GM12878 (cell line): ENCODE results near the gene KIF22. TPM values are rescaled to one million over a fixed set of nuclear protein-coding genes. Genes with fewer than 3 reads are reported as not detected.
"Not testable (repeated sequence)": the region's sequence is repeated elsewhere in the genome, so short reads cannot be mapped to it uniquely, and the experiment has no call there.

Source experiments
- ATAC-seq: fragments of 200-7000 bp; cut with Tn5 transposase; 3 replicates; pipeline ENCODE4 v1.9.1; 2020; ENCODE audit warnings: mild to moderate bottlenecking, moderate library complexity
- BruUV-seq: library from RNA; stranded (reverse); fragments of 400-500 nt; replicated peaks from 2 replicates; lab custom pipeline; 2021; lab: Mats Ljungman, UMichigan
- CTCF ChIA-PET: fragments of 300-600 bp; sonication (Branson Sonifier 250); formaldehyde crosslinking; extraction: SDS; loops from one replicate; lab custom pipeline; 2021; ENCODE audit warnings: inconsistent platforms; lab: Yijun Ruan, JAX
- POLR2A ChIA-PET: fragments of 350-600 bp; formaldehyde crosslinking; extraction: SDS; loops from one replicate; lab custom pipeline; 2021; ENCODE audit warnings: inconsistent platforms; lab: Charles Lee
- RAD21 ChIA-PET: fragments of 300-600 bp; sonication (Branson Sonifier 250); formaldehyde crosslinking; loops from one replicate; lab custom pipeline; 2023; ENCODE audit warnings: antibody characterized with exemption; ENCODE audit not compliant: unreplicated experiment; lab: Charles Lee
- SMC1A ChIA-PET: fragments of 300-600 bp; sonication (Branson Sonifier 250); formaldehyde crosslinking; loops from one replicate; lab custom pipeline; 2023; ENCODE audit not compliant: unreplicated experiment, uncharacterized antibody; lab: Charles Lee
- DNase-seq: peaks from one replicate; pipeline ENCODE4 v3.0.0-alpha.2; 2011; ENCODE audit warnings: low read depth, low spot score
- FAIRE-seq: peaks from 3 replicates; lab custom pipeline; 2011; peaks lifted over from hg19 to GRCh38; lab: Jason Lieb, UNC
- H2AFZ ChIP-seq: 2 replicates; pipeline ENCODE4 v1.6.0; 2011; ENCODE audit warnings: low read depth, low read length, control low read depth; ENCODE audit not compliant: control insufficient read depth
- H3K27ac ChIP-seq: 2 replicates; pipeline ENCODE4 v1.5.1; 2011; ENCODE audit warnings: control low read depth; ENCODE audit not compliant: control insufficient read depth, insufficient read depth
- H3K27me3 ChIP-seq, 2 experiments: replicated peaks in 1 of 2; 2 replicates each; pipeline versions ENCODE4 v1.6.0 to v1.6.1; 2011; ENCODE audit warnings: low read length in 1 of 2; ENCODE audit not compliant: control insufficient read depth in 2 of 2, insufficient read depth in 2 of 2
- H3K36me3 ChIP-seq, 2 experiments: 2 replicates each; pipeline ENCODE4 v1.5.1; 2011; ENCODE audit warnings: low read length in 1 of 2; ENCODE audit not compliant: control insufficient read depth in 2 of 2, insufficient read depth in 2 of 2
- H3K4me1 ChIP-seq: 2 replicates; pipeline ENCODE4 v1.6.1; 2011; ENCODE audit warnings: mild to moderate bottlenecking, low read length, moderate library complexity, mixed read lengths; ENCODE audit not compliant: control insufficient read depth, insufficient read depth
- H3K4me2 ChIP-seq: 2 replicates; pipeline ENCODE4 v1.6.0; 2011; ENCODE audit warnings: control low read depth; ENCODE audit not compliant: control insufficient read depth, insufficient read depth
- H3K4me3 ChIP-seq: fragments of 200-600 bp; sonication (generic); 2 replicates; pipeline ENCODE4 v1.5.1; 2016
- H3K79me2 ChIP-seq: 2 replicates; pipeline ENCODE4 v1.6.0; 2011; ENCODE audit warnings: low read length; ENCODE audit not compliant: control insufficient read depth, insufficient read depth
- H3K9ac ChIP-seq: 2 replicates; pipeline ENCODE4 v1.8.0; 2011; ENCODE audit warnings: low read length, control low read depth, mixed read lengths; ENCODE audit not compliant: control insufficient read depth, insufficient read depth
- H3K9me3 ChIP-seq: replicated peaks from 3 replicates; pipeline ENCODE4 v1.5.1; 2011; ENCODE audit warnings: mild to moderate bottlenecking, low read length; ENCODE audit not compliant: control insufficient read depth, insufficient read depth
- H4K20me1 ChIP-seq: 2 replicates; pipeline ENCODE4 v1.6.0; 2011; ENCODE audit not compliant: control insufficient read depth, insufficient read depth
- EGR1 ChIP-seq, 2 experiments: IDR thresholded peaks; 1 replicate in 1 of 2; 2 replicates in 1 of 2; pipeline ENCODE4 v1.6.1; 2011 to 2012; ENCODE audit warnings: low read depth in 2 of 2, low read length in 2 of 2, borderline replicate concordance in 1 of 2, mild to moderate bottlenecking in 1 of 2, moderate library complexity in 1 of 2
- FOS ChIP-seq: IDR thresholded peaks from 3 replicates; pipeline ENCODE4 v1.6.1; 2011; ENCODE audit warnings: borderline replicate concordance; ENCODE audit not compliant: insufficient read length; ENCODE audit errors: extremely low read depth
- NFIC ChIP-seq: IDR thresholded peaks from 2 replicates; pipeline ENCODE4 v1.6.1; 2012; ENCODE audit warnings: low read depth, mild to moderate bottlenecking, inconsistent platforms, low read length, moderate library complexity
- NFYA ChIP-seq: IDR thresholded peaks from 2 replicates; pipeline ENCODE4 v1.6.1; 2011; ENCODE audit warnings: low read depth, mild to moderate bottlenecking, low read length, improper control_type of control experiment, borderline replicate concordance
- PAX5 ChIP-seq: IDR thresholded peaks from 2 replicates; pipeline ENCODE4 v1.6.1; 2011; ENCODE audit warnings: low read depth, low read length, borderline replicate concordance
- WGBS: methylation state at CpG from one replicate; pipeline ENCODE4 v1.1.6; 2016; ENCODE audit warnings: low lambda C conversion rate; ENCODE audit not compliant: insufficient replicate concordance, insufficient coverage; ENCODE audit errors: missing lambda C conversion rate; 5-methylcytosine and 5-hydroxymethylcytosine counted together
- in situ Hi-C: fragments of 300-500 bp; cut with MboI; formaldehyde crosslinking; loops from 9 replicates; pipeline ENCODE4 v1.14.3; 2018; ENCODE audit warnings: mixed read lengths
- intact Hi-C: fragments of 100-400 bp; cut with micrococcal nuclease; formaldehyde crosslinking; loops from one replicate; pipeline ENCODE4 v1.14.2; 2022; ENCODE audit not compliant: unreplicated experiment
- polyA plus RNA-seq, 11 experiments: library from polyadenylated mRNA; depleted of rRNA in 4 of 11; unstranded in 6 of 11; stranded (reverse) in 5 of 11; fragments of >200 nt; fragmentation: Nextera tagmentation in 4 of 11; fragmentation: Illumina TruSeq in 1 of 11; extraction: Ambion mirVana in 4 of 11; extraction: Trizol in 1 of 11; gene quantifications; 1 replicate in 1 of 11; 2 replicates in 10 of 11; pipeline versions ENCODE4 v1.2.1 to v1.2.3, GENCODE V29; 2011 to 2016; ENCODE audit warnings: inconsistent platforms in 2 of 11, missing spikeins in 2 of 11, low read depth in 1 of 11
- total RNA-seq, 4 experiments: library from RNA; depleted of rRNA in 3 of 4; stranded (reverse); fragments of >200 nt in 3 of 4; fragmentation: Illumina TruSeq in 1 of 4; extraction: Trizol in 1 of 4; gene quantifications; 2 replicates each; pipeline versions ENCODE4 v1.2.1 to v1.2.3, GENCODE V29; 2013 to 2021

Gene KIF22
- total and polyA plus RNA-seq, 10 of the 15 experiments (the other 5 are each of a cell fraction or from before 2014, with no cell fraction given) = 7.6 to 158 (median 132) TPM

DNA sequence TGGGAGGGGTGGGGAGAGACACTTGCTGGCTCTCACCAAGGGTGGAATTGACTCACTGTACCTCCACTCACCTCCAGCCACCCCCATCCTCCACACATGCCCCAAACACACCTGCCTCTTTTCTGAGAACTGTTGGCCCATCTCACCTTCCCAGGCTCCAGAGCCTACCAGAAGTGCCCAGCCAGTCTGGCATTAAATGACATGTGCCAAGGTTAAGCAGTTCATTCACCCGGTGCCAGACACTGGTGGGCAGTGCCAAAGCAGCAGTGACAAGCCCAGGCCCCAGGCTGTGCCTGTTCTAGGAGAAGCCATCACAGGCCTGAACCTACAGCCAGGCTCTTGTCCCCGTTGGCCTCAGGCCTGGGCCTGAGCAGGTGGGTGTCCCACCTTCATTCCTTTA is 40.9 kb downstream of the KIF22 start (continued):
- TF ChIP-seq PAX5 = no peak
- TF ChIP-seq, all 136 proteins: peak for 0

DNA sequence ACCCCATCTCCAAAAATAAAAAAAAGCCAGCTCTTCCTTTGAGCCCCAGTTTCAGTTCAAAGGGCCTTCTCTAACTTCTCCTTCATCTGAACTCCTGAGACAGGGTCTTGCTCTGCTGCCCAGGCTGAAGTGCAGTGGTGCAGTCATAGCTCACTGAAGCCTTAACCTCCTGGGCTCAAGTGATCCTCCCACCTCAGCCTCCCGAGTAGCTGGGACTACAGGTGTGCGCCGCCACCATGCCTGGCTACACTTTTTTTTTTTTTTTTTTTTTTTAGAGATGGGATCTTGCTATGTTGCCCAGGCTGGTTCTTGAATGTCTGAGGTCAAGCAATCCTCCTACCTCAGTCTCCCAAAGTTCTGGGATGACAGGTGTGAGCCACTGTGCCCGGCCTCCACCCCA is 42.7 kb downstream of the KIF22 start:
- H3K4me2 ChIP-seq, intact Hi-C loops, RAD21 ChIA-PET, H2AFZ ChIP-seq, SMC1A ChIA-PET, H3K79me2 ChIP-seq, H4K20me1 ChIP-seq, ATAC-seq, H3K4me3 ChIP-seq, H3K27ac ChIP-seq, FAIRE-seq, H3K4me1 ChIP-seq, in situ Hi-C loops, H3K27me3 ChIP-seq, H3K9me3 ChIP-seq, BruUV-seq, H3K9ac ChIP-seq, DNase-seq: not testable (repeated sequence)
- CTCF ChIA-PET = interaction anchor here (0.6 to 1.6 kb wide), 5 partner anchors 15 to 128 kb away, joined by 3 to 7 read pairs (median 3); partner anchors contain the start of gene PAGR1
- WGBS = 85% methylated on average over 4 of the region's 4 CpGs
- H3K36me3 ChIP-seq = peaks cover 11 to 15% of the 10 kb centered on the region in 2 experiments; a peak in 3 of 4 replicates
- POLR2A ChIA-PET = interaction anchor here (1.0 kb wide), 1 partner anchor 16 kb away, joined by 3 read pairs; no protein-coding TSS in a partner anchor

DNA sequence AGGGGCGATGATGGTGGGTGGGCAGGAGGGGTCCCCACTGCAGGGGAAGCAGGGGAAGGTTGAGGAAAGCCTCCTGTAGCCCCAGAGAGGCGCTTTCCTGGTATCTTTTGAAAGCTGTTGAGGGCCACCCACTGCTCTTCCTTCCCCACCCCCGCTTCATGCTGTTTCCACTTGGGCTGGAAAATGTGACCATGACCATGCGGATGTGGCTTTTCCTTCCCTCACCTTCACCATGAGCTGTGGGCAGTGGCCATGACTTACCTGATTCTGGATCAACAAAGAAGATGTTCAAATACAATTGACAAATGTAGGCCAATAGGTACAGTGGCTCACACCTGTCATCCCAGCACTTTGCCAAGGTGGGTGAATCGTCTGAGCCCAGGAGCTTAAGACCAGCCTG is 43.5 kb downstream of the KIF22 start:
- Histone ChIP-seq H3K9me3 (no peaks in the 10 kb centered on the region), H3K4me2 (no peak overlapping the region), H3K27me3 (no peaks in the 10 kb centered on the region), H2AFZ (no peak overlapping the region), H3K9ac (no peak overlapping the region), H3K4me3 (no peak overlapping the region), H3K27ac (no peak overlapping the region), H3K36me3 (peaks cover 11 to 15% of the 10 kb centered on the region in 2 experiments; a peak in 3 of 4 replicates), H3K79me2 (no peaks in the 10 kb centered on the region), H4K20me1 (no peaks in the 10 kb centered on the region), H3K4me1 (no peaks in the 10 kb centered on the region)
- no peak for DNase-seq
- in situ Hi-C loops (no loop called here), intact Hi-C loops (no loop called here)
- ChIA-PET CTCF (no interaction called here), RAD21 (no interaction called here), SMC1A (interaction anchor here (0.6 kb wide), 1 partner anchor 21 kb away, joined by 3 read pairs; no protein-coding TSS in a partner anchor), POLR2A (no interaction called here)
- BruUV-seq = no TSS peak
- TF ChIP-seq EGR1 (IDR thresholded peaks at IDR 0.05; ENCODE audit: borderline replicate concordance in 1 of 2, low read depth in 2 of 2, low read length in 2 of 2) (no peak), NFIC (no peak), NFYA (no peak), FOS (no peak)
- WGBS = 83% methylated on average over 5 of the region's 5 CpGs
- FAIRE-seq = no peak
- ATAC-seq = no peak
